Measurements from ENCODE around the gene WDR18. TPM values are rescaled to one million over a fixed set of nuclear protein-coding genes. Genes with fewer than 3 reads are reported as not detected.
A peak's percentile ranks its signal among the peaks of the same experiment; 100 is the strongest.

The WDR18 gene
- total RNA-seq, 1 experiment from 2014 or later = 124 TPM

- intact Hi-C loops (cut with micrococcal nuclease) = loop anchor here (2.0 kb wide), 1 partner anchor 14 kb away; the partner anchor contains the start of gene ARID3A
- Histone ChIP-seq H3K4me1 (ENCODE audit: control insufficient read depth in 1 of 2, insufficient read depth in 2 of 2, low read length in 2 of 2) (peaks cover 25 to 32% of the 10 kb centered on the region in 2 experiments), H3K36me3 (ENCODE audit: control insufficient read depth in 1 of 2, insufficient read depth in 2 of 2, low read length in 2 of 2) (no peaks in the 10 kb centered on the region), H4K20me1 (ENCODE audit: insufficient read depth) (no peaks in the 10 kb centered on the region), H3K9me3 (ENCODE audit: control insufficient read depth in 1 of 2, insufficient read depth in 1 of 2, low read depth in 1 of 2, low read length in 2 of 2) (no peaks in the 10 kb centered on the region), H3K9me2 (ENCODE audit: insufficient read depth) (no peaks in the 10 kb centered on the region), H3K79me2 (ENCODE audit: insufficient read depth, low read length) (peaks cover 11% of the 10 kb centered on the region; the same call in 1 of the 2 replicates), H3K4me3 (replicated peaks in 1 of 2; ENCODE audit: low read depth in 1 of 2, low read length in 2 of 2) (peak overlapping the region; percentile 31 to 54), H3K9ac (ENCODE audit: low read length) (peak overlapping the region; percentile 64), H2AFZ (ENCODE audit: low read depth, low read length, poor library complexity, severe bottlenecking) (no peak overlapping the region), H3K27me3 (ENCODE audit: insufficient read depth, low read length) (no peaks in the 10 kb centered on the region), H3K4me2 (ENCODE audit: low read length) (peak overlapping the region; percentile 92), H3K27ac (ENCODE audit: low read depth, low read length) (peak overlapping the region; percentile 70)
- ATAC-seq (peak; percentile 88), DNase-seq (ENCODE audit: low read depth, low spot score) (no peak)
- ChIA-PET RAD21 (ENCODE audit: low non-redundant PET in 1 of 2, low total read pairs in 2 of 2, uncharacterized antibody in 2 of 2, unreplicated experiment in 2 of 2) (no interaction called here), CTCF (no interaction called here), POLR2A (no interaction called here)
- no TSS peak for BruUV-seq (replicated peaks)
- TF ChIP-seq SP1 (IDR thresholded peaks at IDR 0.05; ENCODE audit: low read depth) (no peak; the same call in 1 of the 2 replicates), EGR1 (IDR thresholded peaks at IDR 0.05; ENCODE audit: low read depth) (no peak), EZH2 (IDR thresholded peaks at IDR 0.05) (no peak), SRF (IDR thresholded peaks at IDR 0.05; ENCODE audit: low read depth) (peak; percentile 98), ZNF274 (IDR thresholded peaks at IDR 0.05; ENCODE audit: low read depth, low read length) (no peak), SIN3A (IDR thresholded peaks at IDR 0.05; ENCODE audit: low read depth) (no peak), ELF1 (IDR thresholded peaks at IDR 0.05; ENCODE audit: borderline replicate concordance, low read depth) (no peak), TCF7L2 (IDR thresholded peaks at IDR 0.05; ENCODE audit: borderline replicate concordance, extremely low read depth, insufficient read depth, insufficient read length) (peak; percentile 92), EZH2phosphoT487 (IDR thresholded peaks at IDR 0.05; ENCODE audit: borderline replicate concordance) (no peak), ZFX (IDR thresholded peaks at IDR 0.05) (peak; percentile 45; the same call in 1 of the 2 replicates), JUND (IDR thresholded peaks at IDR 0.05) (no peak), MAX (IDR thresholded peaks at IDR 0.05) (peak; percentile 80), POLR2A (IDR thresholded peaks at IDR 0.05; ENCODE audit: borderline replicate concordance, extremely low read depth, insufficient read depth, insufficient read length) (no peak), YY1 (IDR thresholded peaks at IDR 0.05; ENCODE audit: extremely low read depth, insufficient replicate concordance, low read depth, low read length) (peak; percentile 13), CTCF (IDR thresholded peaks at IDR 0.05 in 2 of 3, conservative IDR thresholded peaks at IDR 0.05 in 1 of 3; ENCODE audit: borderline replicate concordance in 1 of 3, insufficient read depth in 1 of 3, low read depth in 2 of 3, low read length in 2 of 3) (no peak), CEBPB (IDR thresholded peaks at IDR 0.05; ENCODE audit: low read depth) (no peak), REST (IDR thresholded peaks at IDR 0.05; ENCODE audit: low read depth) (no peak), CBX3 (IDR thresholded peaks at IDR 0.05; ENCODE audit: low read depth) (no peak), POLR2AphosphoS5 (IDR thresholded peaks at IDR 0.05; ENCODE audit: low read depth, low read length) (peak; percentile 62), RAD21 (IDR thresholded peaks at IDR 0.05; ENCODE audit: low read depth) (no peak), ATF3 (IDR thresholded peaks at IDR 0.05) (no peak), FOSL1 (IDR thresholded peaks at IDR 0.05; ENCODE audit: low read depth) (no peak; the same call in 1 of the 2 replicates)
These were observed 43.4 kb upstream of the WDR18 start for GRCh38 chr19:940591-941291.

All from HCT116 (cell line).